ENCODE measurements around the gene LSG1.

DNA sequence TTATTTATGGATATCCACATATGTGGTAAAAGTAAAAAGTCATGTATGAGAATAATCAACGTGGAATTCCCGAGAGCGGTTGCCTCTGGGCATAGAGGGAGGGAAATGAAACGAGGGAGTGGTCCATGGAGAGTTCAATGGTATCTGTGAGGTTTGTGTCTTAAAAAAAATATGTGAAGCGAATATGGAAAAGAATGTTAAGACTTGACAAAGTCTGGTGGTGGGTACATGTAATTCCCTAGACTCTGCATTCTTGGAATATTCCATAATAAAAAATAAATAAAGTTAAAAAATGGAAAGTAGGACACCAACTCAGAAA, 42.1 kb upstream of the LSG1 start:
- no peak for TF ChIP-seq POLR2A (IDR thresholded peaks at IDR 0.05)
- TF ChIP-seq, protein P1, sequence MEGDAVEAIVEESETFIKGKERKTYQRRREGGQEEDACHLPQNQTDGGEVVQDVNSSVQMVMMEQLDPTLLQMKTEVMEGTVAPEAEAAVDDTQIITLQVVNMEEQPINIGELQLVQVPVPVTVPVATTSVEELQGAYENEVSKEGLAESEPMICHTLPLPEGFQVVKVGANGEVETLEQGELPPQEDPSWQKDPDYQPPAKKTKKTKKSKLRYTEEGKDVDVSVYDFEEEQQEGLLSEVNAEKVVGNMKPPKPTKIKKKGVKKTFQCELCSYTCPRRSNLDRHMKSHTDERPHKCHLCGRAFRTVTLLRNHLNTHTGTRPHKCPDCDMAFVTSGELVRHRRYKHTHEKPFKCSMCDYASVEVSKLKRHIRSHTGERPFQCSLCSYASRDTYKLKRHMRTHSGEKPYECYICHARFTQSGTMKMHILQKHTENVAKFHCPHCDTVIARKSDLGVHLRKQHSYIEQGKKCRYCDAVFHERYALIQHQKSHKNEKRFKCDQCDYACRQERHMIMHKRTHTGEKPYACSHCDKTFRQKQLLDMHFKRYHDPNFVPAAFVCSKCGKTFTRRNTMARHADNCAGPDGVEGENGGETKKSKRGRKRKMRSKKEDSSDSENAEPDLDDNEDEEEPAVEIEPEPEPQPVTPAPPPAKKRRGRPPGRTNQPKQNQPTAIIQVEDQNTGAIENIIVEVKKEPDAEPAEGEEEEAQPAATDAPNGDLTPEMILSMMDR (IDR thresholded peaks at IDR 0.05): no peak
